HEK293 (cell line): ENCODE data around the gene PYGO2.

Source experiments
- HOXA7 ChIP-seq: sonication (generic); formaldehyde crosslinking; IDR thresholded peaks from 2 replicates; pipeline ENCODE4 v1.8.1; 2022; ENCODE audit warnings: missing genetic modification reagents, borderline replicate concordance
- PBX3 ChIP-seq: sonication (generic); formaldehyde crosslinking; IDR thresholded peaks from 2 replicates; pipeline ENCODE4 v1.8.1; 2022; ENCODE audit warnings: mild to moderate bottlenecking, moderate library complexity, missing genetic modification reagents
- PRDM2 ChIP-seq: fragments of 450-650 bp; formaldehyde crosslinking; IDR thresholded peaks from 2 replicates; pipeline ENCODE4 v1.5.1; 2016; ENCODE audit warnings: missing biosample characterization, missing genetic modification characterization, borderline replicate concordance
- RBAK ChIP-seq: fragments of 450-650 bp; formaldehyde crosslinking; IDR thresholded peaks from 2 replicates; pipeline ENCODE4 v1.5.1; 2016; ENCODE audit warnings: missing biosample characterization, missing genetic modification characterization
- REPIN1 ChIP-seq: fragments of 450-650 bp; formaldehyde crosslinking; IDR thresholded peaks from 2 replicates; pipeline ENCODE4 v1.5.1; 2017; ENCODE audit warnings: missing biosample characterization, missing genetic modification characterization, low read depth
- SP7 ChIP-seq: fragments of 450-650 bp; formaldehyde crosslinking; IDR thresholded peaks from 2 replicates; pipeline ENCODE4 v1.5.1; 2016; ENCODE audit warnings: missing biosample characterization, missing genetic modification characterization
- TRIM28 ChIP-seq: IDR thresholded peaks from 2 replicates; pipeline ENCODE4 v1.6.1; 2011; ENCODE audit warnings: low read length, control low read depth, borderline replicate concordance
- ZBTB7A ChIP-seq: fragments of 450-650 bp; formaldehyde crosslinking; IDR thresholded peaks from 2 replicates; pipeline ENCODE4 v1.5.1; 2016; ENCODE audit warnings: low read depth, missing biosample characterization, missing genetic modification characterization
- ZNF133 ChIP-seq: fragments of 450-650 bp; formaldehyde crosslinking; IDR thresholded peaks from 2 replicates; pipeline ENCODE4 v1.5.1; 2016; ENCODE audit warnings: missing biosample characterization, missing genetic modification characterization
- ZNF19 ChIP-seq: fragments of 450-650 bp; formaldehyde crosslinking; IDR thresholded peaks from 2 replicates; pipeline ENCODE4; 2016; ENCODE audit warnings: missing biosample characterization, missing genetic modification characterization, low read depth
- ZNF214 ChIP-seq: fragments of 450-650 bp; formaldehyde crosslinking; IDR thresholded peaks from 2 replicates; pipeline ENCODE4 v1.5.1; 2017; ENCODE audit warnings: missing biosample characterization, mild to moderate bottlenecking, missing genetic modification characterization, borderline replicate concordance
- ZNF223 ChIP-seq: fragments of 450-650 bp; formaldehyde crosslinking; IDR thresholded peaks from 2 replicates; pipeline ENCODE4 v1.5.1; 2016; ENCODE audit warnings: missing biosample characterization, missing genetic modification characterization
- ZNF24 ChIP-seq: fragments of 450-650 bp; formaldehyde crosslinking; IDR thresholded peaks from 2 replicates; pipeline ENCODE4 v1.5.1; 2016; ENCODE audit warnings: missing biosample characterization, missing genetic modification characterization
- ZNF248 ChIP-seq: fragments of 450-650 bp; formaldehyde crosslinking; IDR thresholded peaks from 2 replicates; pipeline ENCODE4 v1.5.1; 2017; ENCODE audit warnings: missing biosample characterization, missing genetic modification characterization
- ZNF280D ChIP-seq: fragments of 450-650 bp; formaldehyde crosslinking; IDR thresholded peaks from 2 replicates; pipeline ENCODE4 v1.5.1; 2016; ENCODE audit warnings: missing biosample characterization, missing genetic modification characterization
- ZNF341 ChIP-seq: fragments of 450-650 bp; formaldehyde crosslinking; IDR thresholded peaks from 2 replicates; pipeline ENCODE4; 2016; ENCODE audit warnings: low read depth, missing biosample characterization, missing genetic modification characterization
- ZNF350 ChIP-seq: fragments of 450-650 bp; formaldehyde crosslinking; IDR thresholded peaks from 2 replicates; pipeline ENCODE4 v1.5.0; 2017; ENCODE audit warnings: missing biosample characterization, mild to moderate bottlenecking, missing genetic modification characterization
- ZNF366 ChIP-seq: fragments of 450-650 bp; formaldehyde crosslinking; conservative IDR thresholded peaks from 2 replicates; pipeline ENCODE4 v1.5.1; 2016; ENCODE audit warnings: missing biosample characterization, missing genetic modification characterization
- ZNF449 ChIP-seq: fragments of 450-650 bp; formaldehyde crosslinking; IDR thresholded peaks from 2 replicates; pipeline ENCODE4 v1.5.1; 2017; ENCODE audit warnings: missing biosample characterization, mild to moderate bottlenecking, missing genetic modification characterization, moderate library complexity
- ZNF473 ChIP-seq: fragments of 450-650 bp; formaldehyde crosslinking; IDR thresholded peaks from 2 replicates; pipeline ENCODE4 v1.5.1; 2017; ENCODE audit warnings: missing biosample characterization, missing genetic modification characterization
- ZNF610 ChIP-seq: fragments of 450-650 bp; formaldehyde crosslinking; IDR thresholded peaks from 2 replicates; pipeline ENCODE4 v1.5.1; 2016; ENCODE audit warnings: missing biosample characterization, missing genetic modification characterization, borderline replicate concordance
- ZNF747 ChIP-seq: fragments of 450-650 bp; formaldehyde crosslinking; IDR thresholded peaks from 2 replicates; pipeline ENCODE4 v1.5.1; 2016; ENCODE audit warnings: missing biosample characterization, missing genetic modification characterization
- ZSCAN23 ChIP-seq: fragments of 450-650 bp; formaldehyde crosslinking; IDR thresholded peaks from 2 replicates; pipeline ENCODE4 v1.5.1; 2016; ENCODE audit warnings: missing biosample characterization, missing genetic modification characterization

Gene PYGO2

GRCh38 chr1:154961207-154962155 lies at the start of gene PYGO2 (continued):
- TF ChIP-seq ZNF280D (tag by site-specific recombination): no peak
- 0 out of 2 replicates have a peak, but pooled peaks have one; percentile 59 for TF ChIP-seq PBX3 (CRISPR knock-in tag)
- TF ChIP-seq ZNF341: peak; percentile 87
- no peak for TF ChIP-seq PRDM2 (tag by site-specific recombination)
- no peak for TF ChIP-seq ZNF248 (tag by site-specific recombination)
- TF ChIP-seq ZNF223 (tag by site-specific recombination): no peak
- no peak for TF ChIP-seq RBAK
- no peak for TF ChIP-seq HOXA7 (CRISPR knock-in tag)
- TF ChIP-seq ZNF214 (tag by site-specific recombination): no peak
- TF ChIP-seq SP7 (tag by site-specific recombination): peak; percentile 68
- no peak for TF ChIP-seq ZNF473
- TF ChIP-seq ZNF610: no peak
- no peak for TF ChIP-seq ZNF19
- no peak for TF ChIP-seq ZSCAN23 (tag by site-specific recombination)
- no peak for TF ChIP-seq ZNF133 (tag by site-specific recombination)
- TF ChIP-seq ZNF24: no peak
- peak; percentile 29; the same call in 1 of the 2 replicates for TF ChIP-seq ZNF449 (tag by site-specific recombination)
- TF ChIP-seq ZNF366 (tag by site-specific recombination): no peak
- TF ChIP-seq ZNF747 (tag by site-specific recombination): no peak
- TF ChIP-seq ZBTB7A (tag by site-specific recombination): peak; percentile 87
- no peak for TF ChIP-seq TRIM28
- no peak for TF ChIP-seq ZNF350 (tag by site-specific recombination)
- no peak for TF ChIP-seq REPIN1 (tag by site-specific recombination)
